OCI-LY7 (cell line): ENCODE results near the gene HGFAC. TPM values are rescaled to one million over a fixed set of nuclear protein-coding genes. Genes with fewer than 3 reads are reported as not detected.

ENCODE experiments used
- BruUV-seq: library from RNA; stranded (reverse); fragments of 400-500 nt; replicated peaks from 2 replicates; lab custom pipeline; 2021; lab: Mats Ljungman, UMichigan
- CTCF ChIA-PET: fragments of 300-600 bp; sonication (Branson Sonifier 250); formaldehyde crosslinking; loops from one replicate; lab custom pipeline; 2022; ENCODE audit warnings: antibody characterized with exemption; ENCODE audit not compliant: unreplicated experiment; lab: Charles Lee
- POLR2A ChIA-PET: fragments of 300-600 bp; sonication (Branson Sonifier 250); formaldehyde crosslinking; loops from one replicate; lab custom pipeline; 2022; ENCODE audit warnings: antibody characterized with exemption; lab: Charles Lee
- DNase-seq: peaks from one replicate; pipeline ENCODE4 v3.0.0-alpha.2; 2015; ENCODE audit warnings: low spot score
- H2AFZ ChIP-seq: fragments of 200-600 bp; sonication (generic), shearing (Covaris generic); 2 replicates; pipeline ENCODE4 v1.6.1; 2014; ENCODE audit warnings: mild to moderate bottlenecking, antibody characterized with exemption, low read length, moderate library complexity
- H3K27ac ChIP-seq: fragments of 200-600 bp; sonication (generic); 2 replicates; pipeline ENCODE4 v1.5.1; 2014; ENCODE audit warnings: mixed run types, low read depth, mild to moderate bottlenecking, moderate library complexity, low read length, inconsistent platforms; ENCODE audit not compliant: poor library complexity, severe bottlenecking
- H3K36me3 ChIP-seq: fragments of 200-600 bp; sonication (generic); 2 replicates; pipeline ENCODE4 v1.6.1; 2014; ENCODE audit warnings: mild to moderate bottlenecking, antibody characterized with exemption, low read length, moderate library complexity, mixed read lengths; ENCODE audit not compliant: insufficient read depth
- H3K4me1 ChIP-seq: fragments of 200-600 bp; sonication (generic); 2 replicates; pipeline ENCODE4 v1.5.1; 2014; ENCODE audit warnings: mild to moderate bottlenecking, low read length; ENCODE audit not compliant: insufficient read depth, poor library complexity, severe bottlenecking
- H3K4me2 ChIP-seq: fragments of 200-600 bp; sonication (generic); 2 replicates; pipeline ENCODE4 v1.6.1; 2014; ENCODE audit warnings: mild to moderate bottlenecking, low read length
- H3K4me3 ChIP-seq: fragments of 200-600 bp; sonication (generic); 2 replicates; pipeline ENCODE4 v1.5.1; 2014; ENCODE audit warnings: mild to moderate bottlenecking, low read depth, low read length; ENCODE audit not compliant: poor library complexity, severe bottlenecking
- H3K79me2 ChIP-seq: fragments of 200-600 bp; sonication (generic); 2 replicates; pipeline ENCODE4 v1.6.1; 2016; ENCODE audit warnings: low read depth, mild to moderate bottlenecking, low read length, moderate library complexity, mixed read lengths; ENCODE audit not compliant: insufficient read depth
- H3K9me2 ChIP-seq: fragments of 200-600 bp; sonication (generic); 2 replicates; pipeline ENCODE4 v1.6.1; 2016; ENCODE audit warnings: mild to moderate bottlenecking, low read length, mixed read lengths; ENCODE audit not compliant: insufficient read depth
- H3K9me3 ChIP-seq: fragments of 200-600 bp; sonication (generic); 2 replicates; pipeline ENCODE4 v1.6.1; 2014; ENCODE audit warnings: mild to moderate bottlenecking, mixed run types, low read length, mixed read lengths
- H4K20me1 ChIP-seq: fragments of 200-600 bp; sonication (generic); 2 replicates; pipeline ENCODE4 v1.6.1; 2014; ENCODE audit warnings: mild to moderate bottlenecking, antibody characterized with exemption, low read length, moderate library complexity, mixed read lengths; ENCODE audit not compliant: insufficient read depth
- EZH2phosphoT487 ChIP-seq: fragments of 200-600 bp; sonication (generic); IDR thresholded peaks from 2 replicates; pipeline ENCODE4 v1.6.1; 2018; ENCODE audit warnings: low read depth, borderline replicate concordance, mild to moderate bottlenecking, mixed run types, antibody characterized with exemption, low read length, moderate library complexity, mixed read lengths
- intact Hi-C: fragments of 100-400 bp; cut with micrococcal nuclease; formaldehyde crosslinking; loops from one replicate; pipeline ENCODE4 v1.10.0; 2022; ENCODE audit not compliant: unreplicated experiment
- total RNA-seq, 2 experiments: library from RNA; depleted of rRNA in 1 of 2; stranded (reverse); fragments of >200 nt in 1 of 2; shearing (Covaris generic) in 1 of 2; gene quantifications; 2 replicates each; pipeline ENCODE4 v1.2.3, GENCODE V29; 2014 to 2022
- TF ChIP-seq, protein P1 (sequence below): fragments of 200-600 bp; sonication (generic); conservative IDR thresholded peaks from 2 replicates; pipeline ENCODE4 v1.5.1; 2014; ENCODE audit warnings: mild to moderate bottlenecking, antibody characterized with exemption, low read length, moderate library complexity, mixed read lengths

The HGFAC gene
- total RNA-seq, 2 experiments from 2014 or later = not detected

DNA sequence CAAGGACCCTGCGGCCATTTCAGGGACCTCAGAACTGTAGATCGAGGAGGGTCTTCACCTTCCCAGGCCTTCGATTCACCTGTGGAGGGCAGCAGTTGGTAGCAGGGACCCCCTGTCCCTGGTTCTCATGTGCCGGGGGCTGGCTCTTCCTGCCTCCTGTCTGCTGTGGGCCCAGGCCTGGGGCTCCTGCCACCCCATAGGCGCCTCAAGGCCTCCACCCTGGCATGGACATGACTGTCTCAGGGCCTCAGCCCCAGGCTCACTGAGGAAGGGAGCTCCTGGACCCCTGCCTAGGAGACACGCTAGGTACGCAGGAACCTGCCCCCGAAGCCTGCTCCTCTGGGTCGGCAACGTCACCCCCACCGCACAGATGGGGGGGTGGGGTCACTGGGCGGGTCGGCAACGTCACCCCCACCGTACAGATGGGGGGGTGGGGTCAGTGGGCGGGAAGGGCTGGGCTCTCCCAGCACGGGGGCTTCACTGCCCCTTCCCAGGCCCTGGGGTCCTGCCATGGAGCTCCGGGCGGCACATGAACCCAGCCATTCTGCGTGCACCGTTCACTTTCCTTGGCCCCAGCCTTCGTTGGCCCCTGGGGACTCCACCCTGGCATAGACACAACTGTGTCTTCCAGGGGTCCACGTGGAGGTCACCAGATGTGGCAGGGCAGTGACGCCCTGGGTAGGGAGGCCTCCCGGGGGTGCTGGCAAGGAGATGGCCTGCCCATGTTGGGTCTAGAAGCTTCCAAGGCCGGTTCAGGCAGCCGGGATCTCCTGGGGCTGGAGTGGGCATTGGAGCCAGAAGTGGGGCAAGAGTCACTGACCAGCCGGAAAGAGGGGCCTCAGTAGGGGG is 3.5 kb upstream of the HGFAC start:
- Histone ChIP-seq H3K4me1 (no peaks in the 10 kb centered on the region), H3K79me2 (no peaks in the 10 kb centered on the region), H3K9me2 (no peaks in the 10 kb centered on the region), H3K4me3 (no peak overlapping the region), H2AFZ (no peak overlapping the region), H3K36me3 (no peaks in the 10 kb centered on the region), H3K4me2 (no peak overlapping the region), H3K9me3 (no peaks in the 10 kb centered on the region), H4K20me1 (no peaks in the 10 kb centered on the region), H3K27ac (no peak overlapping the region)
- no peak for DNase-seq
- intact Hi-C loops = no loop called here
- no TSS peak for BruUV-seq
- ChIA-PET CTCF (no interaction called here), POLR2A (no interaction called here)
- TF ChIP-seq EZH2phosphoT487 = no peak
- TF ChIP-seq, protein P1, sequence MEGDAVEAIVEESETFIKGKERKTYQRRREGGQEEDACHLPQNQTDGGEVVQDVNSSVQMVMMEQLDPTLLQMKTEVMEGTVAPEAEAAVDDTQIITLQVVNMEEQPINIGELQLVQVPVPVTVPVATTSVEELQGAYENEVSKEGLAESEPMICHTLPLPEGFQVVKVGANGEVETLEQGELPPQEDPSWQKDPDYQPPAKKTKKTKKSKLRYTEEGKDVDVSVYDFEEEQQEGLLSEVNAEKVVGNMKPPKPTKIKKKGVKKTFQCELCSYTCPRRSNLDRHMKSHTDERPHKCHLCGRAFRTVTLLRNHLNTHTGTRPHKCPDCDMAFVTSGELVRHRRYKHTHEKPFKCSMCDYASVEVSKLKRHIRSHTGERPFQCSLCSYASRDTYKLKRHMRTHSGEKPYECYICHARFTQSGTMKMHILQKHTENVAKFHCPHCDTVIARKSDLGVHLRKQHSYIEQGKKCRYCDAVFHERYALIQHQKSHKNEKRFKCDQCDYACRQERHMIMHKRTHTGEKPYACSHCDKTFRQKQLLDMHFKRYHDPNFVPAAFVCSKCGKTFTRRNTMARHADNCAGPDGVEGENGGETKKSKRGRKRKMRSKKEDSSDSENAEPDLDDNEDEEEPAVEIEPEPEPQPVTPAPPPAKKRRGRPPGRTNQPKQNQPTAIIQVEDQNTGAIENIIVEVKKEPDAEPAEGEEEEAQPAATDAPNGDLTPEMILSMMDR = no peak

DNA sequence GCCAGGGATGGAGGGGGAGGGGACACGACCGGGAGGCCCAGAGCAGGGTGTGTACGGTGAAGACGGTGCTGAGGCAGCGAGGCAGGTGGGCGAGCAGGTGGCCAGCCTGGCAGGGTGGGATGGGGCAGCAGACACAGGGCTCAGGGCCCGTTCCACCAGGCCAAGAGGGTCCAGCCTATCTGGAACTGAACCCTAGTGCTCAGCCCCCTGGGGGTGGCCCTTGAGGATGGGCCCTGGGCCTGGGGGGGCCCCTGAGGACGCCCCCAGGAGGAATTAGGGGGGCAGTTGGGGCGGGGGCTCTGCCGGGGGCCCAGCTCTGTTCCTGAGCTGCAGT is 3.0 kb upstream of the HGFAC start:
- no peak overlapping the region for H2AFZ ChIP-seq
- no peaks in the 10 kb centered on the region for H3K4me1 ChIP-seq
- H3K27ac ChIP-seq = no peak overlapping the region
- CTCF ChIA-PET = no interaction called here
- no peaks in the 10 kb centered on the region for H3K36me3 ChIP-seq
- H3K9me2 ChIP-seq = no peaks in the 10 kb centered on the region
- no peaks in the 10 kb centered on the region for H4K20me1 ChIP-seq
- intact Hi-C loops = no loop called here
- no peaks in the 10 kb centered on the region for H3K79me2 ChIP-seq
- no peak overlapping the region for H3K4me3 ChIP-seq
- H3K4me2 ChIP-seq = no peak overlapping the region
- no TSS peak for BruUV-seq
- H3K9me3 ChIP-seq = no peaks in the 10 kb centered on the region
- POLR2A ChIA-PET = no interaction called here
- TF ChIP-seq, protein P1 = no peak
- TF ChIP-seq EZH2phosphoT487 = no peak
- DNase-seq = no peak

DNA sequence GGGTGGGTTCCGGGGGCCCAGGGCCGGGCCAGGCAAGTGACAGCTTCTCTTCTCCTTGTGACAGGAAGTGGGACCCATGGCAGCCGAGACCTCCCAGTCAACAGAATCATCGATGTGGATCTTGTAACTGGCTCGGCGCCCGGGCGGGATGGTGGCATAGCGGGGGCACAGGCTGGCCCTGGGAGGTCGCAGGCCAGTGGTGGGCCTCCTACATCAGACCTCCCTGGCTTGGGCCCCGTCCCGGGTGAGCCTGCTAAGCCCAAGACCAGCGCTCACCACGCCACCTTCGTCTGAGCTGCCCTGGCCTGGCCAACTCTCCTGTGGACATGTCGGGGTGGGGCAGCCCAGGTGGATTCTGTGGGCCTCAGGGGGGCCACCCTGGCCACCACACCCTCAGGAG is 2.4 kb upstream of the HGFAC start:
- H3K79me2 ChIP-seq = no peaks in the 10 kb centered on the region
- no peak overlapping the region for H3K27ac ChIP-seq
- no peaks in the 10 kb centered on the region for H3K9me2 ChIP-seq
- intact Hi-C loops = no loop called here
- H2AFZ ChIP-seq = no peak overlapping the region
- no peaks in the 10 kb centered on the region for H3K36me3 ChIP-seq
- TF ChIP-seq, protein P1 = no peak
- no peak for TF ChIP-seq EZH2phosphoT487
- BruUV-seq = no TSS peak
- no peaks in the 10 kb centered on the region for H3K9me3 ChIP-seq
- CTCF ChIA-PET = no interaction called here
- no peak for DNase-seq
- POLR2A ChIA-PET = no interaction called here
- H3K4me1 ChIP-seq = no peaks in the 10 kb centered on the region
- H3K4me3 ChIP-seq = no peak overlapping the region
- H3K4me2 ChIP-seq = no peak overlapping the region
- H4K20me1 ChIP-seq = no peaks in the 10 kb centered on the region
